GM12875 (cell line): ENCODE measurements around the gene AKT3.

Experiments
- H3K4me3 ChIP-seq: one replicate; pipeline ENCODE4 v1.5.1; 2011; ENCODE audit warnings: low read depth, low read length, control low read depth
- CTCF ChIP-seq: IDR thresholded peaks from 2 replicates; pipeline ENCODE4 v1.5.1; 2011; ENCODE audit warnings: low read depth, mild to moderate bottlenecking, control low read depth, inconsistent platforms, low read length, moderate library complexity, borderline replicate concordance; ENCODE audit not compliant: insufficient read depth

The AKT3 gene

DNA sequence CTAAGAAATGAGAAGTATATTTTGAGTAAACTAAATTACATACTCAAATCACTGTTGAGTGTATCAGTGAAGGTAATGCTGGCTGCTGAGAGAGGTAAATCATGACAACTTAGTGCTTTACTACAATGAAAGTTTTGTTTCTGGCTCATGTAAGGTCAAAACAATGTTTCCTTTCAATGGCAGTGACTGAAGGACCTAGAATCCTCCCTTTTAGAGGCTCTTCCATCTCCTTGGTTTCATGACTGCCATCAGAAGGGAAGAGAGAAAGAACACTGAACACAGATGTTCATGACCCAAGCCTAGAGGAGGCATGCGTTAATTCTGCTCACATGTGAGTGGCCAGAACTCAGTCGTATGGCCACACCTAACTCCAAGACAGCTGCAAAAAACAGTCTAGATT is 130.6 kb downstream of the AKT3 start:
- no peak overlapping the region for H3K4me3 ChIP-seq
- TF ChIP-seq CTCF: no peak

DNA sequence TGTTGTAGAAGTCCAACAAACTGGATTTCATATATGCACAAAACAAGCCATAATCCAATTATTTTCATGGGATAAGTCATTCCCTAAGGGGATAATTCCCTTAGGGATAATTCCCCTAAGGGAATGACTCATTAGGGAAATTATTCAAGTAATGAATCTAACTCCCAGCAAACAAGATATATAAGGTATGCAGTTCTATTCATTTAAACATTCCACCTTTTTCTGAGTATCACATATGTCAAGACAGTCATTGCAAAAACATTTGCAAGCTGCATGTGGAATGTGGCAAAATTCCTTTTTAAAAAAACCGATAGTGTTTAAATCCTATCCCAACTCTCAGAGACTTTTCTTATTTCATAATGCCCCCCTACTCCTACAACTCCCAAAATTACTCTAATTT is 131.2 kb downstream of the AKT3 start:
- no peak overlapping the region for H3K4me3 ChIP-seq
- no peak for TF ChIP-seq CTCF

- no peak overlapping the region for H3K4me3 ChIP-seq
- no peak for TF ChIP-seq CTCF
These were observed 132.0 kb downstream of the AKT3 start for GRCh38 chr1:243718022-243718421.

- TF ChIP-seq CTCF: no peak
These were observed 133.1 kb downstream of the AKT3 start for GRCh38 chr1:243716906-243717305.

DNA sequence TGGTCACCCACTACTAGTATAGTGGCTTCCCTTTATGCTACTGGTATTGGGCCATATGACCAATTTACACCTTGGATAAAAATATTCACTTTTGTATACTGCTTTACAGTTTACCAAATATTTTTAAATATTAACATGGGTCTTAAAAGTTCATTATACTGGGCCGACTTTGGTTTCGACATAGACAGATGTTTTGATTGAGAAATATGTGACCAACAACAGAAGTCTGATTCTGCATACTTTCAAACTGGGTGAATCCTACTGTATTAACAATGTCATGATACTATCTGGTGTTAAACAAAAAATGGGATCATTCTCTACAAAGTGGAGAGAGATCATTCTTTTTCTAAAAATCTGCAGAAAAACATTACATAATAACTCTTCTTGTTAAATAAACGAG is 134.8 kb downstream of the AKT3 start:
- TF ChIP-seq CTCF: no peak
- H3K4me3 ChIP-seq: no peak overlapping the region

More at GRCh38 chr1:243716906-243717305, 133.1 kb downstream of the AKT3 start:
- no peak overlapping the region for H3K4me3 ChIP-seq

GRCh38 chr1:243713470-243714186 is 136.4 kb downstream of the AKT3 start:
- H3K4me3 ChIP-seq: no peak overlapping the region
- TF ChIP-seq CTCF: no peak

- no peak overlapping the region for H3K4me3 ChIP-seq
- TF ChIP-seq CTCF: no peak
These were observed 137.1 kb downstream of the AKT3 start for GRCh38 chr1:243712941-243713340.
